Osteocyte (in vitro differentiated cells): Measurements from ENCODE around the gene KCNAB2. TPM values are rescaled to one million over a fixed set of nuclear protein-coding genes. Genes with fewer than 3 reads are reported as not detected.

Experiments
- DNase-seq: peaks from one replicate; pipeline ENCODE4 v3.0.0; 2021; ENCODE audit warnings: mixed read lengths; ENCODE audit not compliant: unreplicated experiment; ENCODE audit errors: extremely low spot score
- H3K27ac Mint-ChIP-seq: one replicate; pipeline ENCODE4 v1.8.0; 2021; ENCODE audit warnings: mild to moderate bottlenecking, mixed read lengths; ENCODE audit not compliant: unreplicated experiment
- H3K27me3 Mint-ChIP-seq: one replicate; pipeline ENCODE4 v1.8.0; 2021; ENCODE audit warnings: mixed read lengths; ENCODE audit not compliant: unreplicated experiment
- H3K36me3 Mint-ChIP-seq: one replicate; pipeline ENCODE4 v1.8.0; 2021; ENCODE audit warnings: mixed read lengths; ENCODE audit not compliant: unreplicated experiment
- H3K4me1 Mint-ChIP-seq: one replicate; pipeline ENCODE4 v1.8.0; 2021; ENCODE audit warnings: mixed read lengths; ENCODE audit not compliant: unreplicated experiment
- H3K4me3 Mint-ChIP-seq: one replicate; pipeline ENCODE4 v1.8.0; 2021; ENCODE audit warnings: mild to moderate bottlenecking, moderate library complexity, mixed read lengths; ENCODE audit not compliant: unreplicated experiment
- H3K9me3 Mint-ChIP-seq: one replicate; pipeline ENCODE4 v1.8.0; 2021; ENCODE audit warnings: mixed read lengths; ENCODE audit not compliant: unreplicated experiment
- CTCF ChIP-seq: fragments of 200-600 bp; sonication (generic); IDR thresholded peaks from 2 replicates; pipeline ENCODE4 v1.5.0; 2021; ENCODE audit warnings: antibody characterized with exemption, mild to moderate bottlenecking, moderate library complexity
- total RNA-seq: library from RNA; stranded (reverse); gene quantifications from 2 replicates; pipeline ENCODE4 v1.2.1, GENCODE V29; 2021

The KCNAB2 gene
- total RNA-seq, 1 donor from 2014 or later, result 9.3 TPM

GRCh38 chr1:6099297-6099696 is 53.6 kb downstream of the KCNAB2 start:
- Mint-ChIP-seq H3K36me3 (no peaks in the 10 kb centered on the region), H3K4me1 (no peaks in the 10 kb centered on the region), H3K27me3 (no peaks in the 10 kb centered on the region), H3K9me3 (no peaks in the 10 kb centered on the region), H3K27ac (no peak overlapping the region), H3K4me3 (no peak overlapping the region)
- DNase-seq, result no peak
- TF ChIP-seq CTCF, result no peak

- Mint-ChIP-seq H3K27ac (no peak overlapping the region), H3K4me1 (no peaks in the 10 kb centered on the region), H3K36me3 (no peaks in the 10 kb centered on the region), H3K4me3 (no peak overlapping the region), H3K9me3 (no peaks in the 10 kb centered on the region), H3K27me3 (no peaks in the 10 kb centered on the region)
- no peak for DNase-seq
- TF ChIP-seq CTCF, result no peak
These were observed 54.4 kb downstream of the KCNAB2 start for GRCh38 chr1:6099787-6100765.

- H3K4me3 Mint-ChIP-seq, result no peak overlapping the region
- no peaks in the 10 kb centered on the region for H3K36me3 Mint-ChIP-seq
- no peaks in the 10 kb centered on the region for H3K27me3 Mint-ChIP-seq
- no peaks in the 10 kb centered on the region for H3K9me3 Mint-ChIP-seq
- TF ChIP-seq CTCF, result no peak
- no peaks in the 10 kb centered on the region for H3K4me1 Mint-ChIP-seq
- DNase-seq, result no peak
- no peak overlapping the region for H3K27ac Mint-ChIP-seq
These were observed 55.4 kb downstream of the KCNAB2 start for GRCh38 chr1:6100861-6101783.

GRCh38 chr1:6101826-6102531 is 56.3 kb downstream of the KCNAB2 start:
- Mint-ChIP-seq H3K27ac (no peak overlapping the region), H3K4me1 (no peaks in the 10 kb centered on the region), H3K4me3 (no peak overlapping the region), H3K9me3 (no peaks in the 10 kb centered on the region), H3K27me3 (no peaks in the 10 kb centered on the region), H3K36me3 (no peaks in the 10 kb centered on the region)
- DNase-seq, result no peak
- no peak for TF ChIP-seq CTCF
